Trophoblast cell (in vitro differentiated cells and primary cell): ENCODE measurements around the gene SRPK2.
A peak's percentile ranks its signal among the peaks of the same experiment; 100 is the strongest.

Source experiments
- DNase-seq, 2 donors: peaks; one replicate each; pipeline ENCODE4 v3.0.0-alpha.2; 2016
- H2AFZ ChIP-seq: 2 replicates; pipeline ENCODE4 v1.6.1; 2013; ENCODE audit warnings: low read length, moderate library complexity, mild to moderate bottlenecking; ENCODE audit not compliant: insufficient read depth, poor library complexity
- H2AK5ac ChIP-seq: 2 replicates; pipeline ENCODE4 v1.6.1; 2013; ENCODE audit warnings: mild to moderate bottlenecking, low read length
- H2BK120ac ChIP-seq: 2 replicates; pipeline ENCODE4 v1.6.1; 2013; ENCODE audit warnings: low read length, mild to moderate bottlenecking, moderate library complexity; ENCODE audit not compliant: insufficient read depth, poor library complexity
- H2BK12ac ChIP-seq: 2 replicates; pipeline ENCODE4 v1.6.1; 2013; ENCODE audit warnings: mild to moderate bottlenecking, low read length, moderate library complexity
- H2BK5ac ChIP-seq: 2 replicates; pipeline ENCODE4 v1.6.1; 2013; ENCODE audit warnings: low read length, low read depth, moderate library complexity, mild to moderate bottlenecking; ENCODE audit not compliant: poor library complexity
- H3K14ac ChIP-seq: 2 replicates; pipeline ENCODE4 v1.6.1; 2013; ENCODE audit warnings: mild to moderate bottlenecking, low read length
- H3K18ac ChIP-seq: 2 replicates; pipeline ENCODE4 v1.6.1; 2013; ENCODE audit warnings: mild to moderate bottlenecking, low read length
- H3K23ac ChIP-seq: 2 replicates; pipeline ENCODE4 v1.6.1; 2013; ENCODE audit warnings: low read length
- H3K27ac ChIP-seq: 2 replicates; pipeline ENCODE4 v1.5.1; 2013; ENCODE audit warnings: low read depth, mild to moderate bottlenecking, inconsistent platforms, low read length, moderate library complexity
- H3K27me3 ChIP-seq: 2 replicates; pipeline ENCODE4 v1.6.1; 2013; ENCODE audit warnings: inconsistent platforms, mild to moderate bottlenecking, low read length, moderate library complexity; ENCODE audit not compliant: insufficient read depth
- H3K36me3 ChIP-seq, 2 experiments: 1 replicate in 1 of 2; 2 replicates in 1 of 2; pipeline ENCODE4 v1.6.1; 2013; ENCODE audit warnings: low read length in 2 of 2, mild to moderate bottlenecking in 2 of 2, moderate library complexity in 1 of 2; ENCODE audit not compliant: insufficient read depth in 2 of 2, control insufficient read depth in 1 of 2
- H3K4ac ChIP-seq: 2 replicates; pipeline ENCODE4 v1.6.1; 2013; ENCODE audit warnings: low read depth, mild to moderate bottlenecking, low read length, moderate library complexity
- H3K4me1 ChIP-seq, 2 experiments: 1 replicate in 1 of 2; 2 replicates in 1 of 2; pipeline ENCODE4 v1.6.1; 2013; ENCODE audit warnings: low read length in 2 of 2, mild to moderate bottlenecking in 2 of 2, moderate library complexity in 1 of 2; ENCODE audit not compliant: insufficient read depth in 2 of 2, control insufficient read depth in 1 of 2
- H3K4me2 ChIP-seq: 2 replicates; pipeline ENCODE4 v1.6.1; 2013; ENCODE audit warnings: inconsistent platforms, mild to moderate bottlenecking, low read length, moderate library complexity
- H3K4me3 ChIP-seq: 2 replicates; pipeline ENCODE4 v1.5.1; 2013; ENCODE audit warnings: mild to moderate bottlenecking, low read depth, low read length, inconsistent platforms
- H3K79me1 ChIP-seq: one replicate; pipeline ENCODE4 v1.6.1; 2013; ENCODE audit warnings: low read length
- H3K79me2 ChIP-seq: 2 replicates; pipeline ENCODE4 v1.6.1; 2013; ENCODE audit warnings: low read length, mild to moderate bottlenecking; ENCODE audit not compliant: control insufficient read depth, insufficient read depth, poor library complexity
- H3K9ac ChIP-seq: 2 replicates; pipeline ENCODE4 v1.6.1; 2013; ENCODE audit warnings: mild to moderate bottlenecking, low read length
- H3K9me3 ChIP-seq: 2 replicates; pipeline ENCODE4 v1.6.1; 2013; ENCODE audit warnings: low read depth, mild to moderate bottlenecking, control low read depth, inconsistent platforms, low read length; ENCODE audit not compliant: insufficient read depth
- H4K12ac ChIP-seq: 2 replicates; pipeline ENCODE4 v1.6.1; 2013; ENCODE audit warnings: low read depth, mild to moderate bottlenecking, low read length, moderate library complexity
- H4K8ac ChIP-seq: 2 replicates; pipeline ENCODE4 v1.6.1; 2013; ENCODE audit warnings: low read depth, mild to moderate bottlenecking, low read length, moderate library complexity
- H4K91ac ChIP-seq: one replicate; pipeline ENCODE4 v1.6.1; 2013; ENCODE audit warnings: low read depth, mild to moderate bottlenecking, low read length, moderate library complexity
- WGBS: extraction: QIAGEN DNeasy Blood & Tissue Kit; methylation state at CpG from one replicate; pipeline ENCODE4 v1.1.7; 2013; ENCODE audit warnings: missing lambda C conversion rate; ENCODE audit not compliant: insufficient read length, insufficient coverage; ENCODE audit errors: extremely low coverage; 5-methylcytosine and 5-hydroxymethylcytosine counted together

Gene SRPK2

GRCh38 chr7:105346138-105346537, 42.6 kb downstream of the SRPK2 start:
- Histone ChIP-seq H2BK120ac (no peak overlapping the region), H3K9ac (no peak overlapping the region), H3K4me3 (no peak overlapping the region), H3K4ac (no peak overlapping the region), H3K27ac (no peak overlapping the region), H4K8ac (no peak overlapping the region), H3K79me2 (peaks cover 7% of the 10 kb centered on the region), H4K91ac (no peak overlapping the region), H3K14ac (no peak overlapping the region), H3K23ac (no peak overlapping the region), H4K12ac (no peak overlapping the region), H3K79me1 (no peaks in the 10 kb centered on the region), H2AK5ac (no peak overlapping the region), H3K4me1 (peaks cover 0 to 2% of the 10 kb centered on the region in 2 experiments), H2AFZ (no peak overlapping the region), H3K9me3 (no peaks in the 10 kb centered on the region), H3K27me3 (no peaks in the 10 kb centered on the region), H3K18ac (no peak overlapping the region), H2BK12ac (no peak overlapping the region), H2BK5ac (no peak overlapping the region), H3K36me3 (no peaks in the 10 kb centered on the region), H3K4me2 (no peak overlapping the region)
- no peak for DNase-seq
- WGBS, result no CpG with 5 or more reads among the region's 2 CpGs

- Histone ChIP-seq H2AFZ (no peak overlapping the region), H3K79me2 (peaks cover 7% of the 10 kb centered on the region), H3K4me1 (peaks cover 0 to 2% of the 10 kb centered on the region in 2 experiments), H3K18ac (no peak overlapping the region), H4K8ac (no peak overlapping the region), H2BK12ac (no peak overlapping the region), H3K4me3 (no peak overlapping the region), H3K14ac (no peak overlapping the region), H2BK5ac (no peak overlapping the region), H3K4me2 (no peak overlapping the region), H3K4ac (no peak overlapping the region), H3K27me3 (no peaks in the 10 kb centered on the region), H3K9me3 (no peaks in the 10 kb centered on the region), H3K27ac (no peak overlapping the region), H2AK5ac (no peak overlapping the region), H4K12ac (no peak overlapping the region), H3K23ac (no peak overlapping the region), H3K36me3 (no peaks in the 10 kb centered on the region), H3K9ac (no peak overlapping the region), H2BK120ac (no peak overlapping the region), H4K91ac (no peak overlapping the region), H3K79me1 (no peaks in the 10 kb centered on the region)
- no peak for DNase-seq
- WGBS, result no CpG with 5 or more reads among the region's 3 CpGs
These were observed 43.0 kb downstream of the SRPK2 start for GRCh38 chr7:105345725-105346124.

- Histone ChIP-seq H3K18ac (no peak overlapping the region), H2BK5ac (no peak overlapping the region), H3K36me3 (no peaks in the 10 kb centered on the region), H2AFZ (no peak overlapping the region), H2BK120ac (no peak overlapping the region), H3K4me3 (no peak overlapping the region), H3K14ac (no peak overlapping the region), H3K79me1 (no peaks in the 10 kb centered on the region), H3K4me1 (peaks cover 0 to 2% of the 10 kb centered on the region in 2 experiments), H3K9ac (no peak overlapping the region), H3K27ac (no peak overlapping the region), H3K9me3 (no peaks in the 10 kb centered on the region), H3K79me2 (peaks cover 7% of the 10 kb centered on the region), H4K91ac (no peak overlapping the region), H3K27me3 (no peaks in the 10 kb centered on the region), H4K12ac (no peak overlapping the region), H3K23ac (no peak overlapping the region), H3K4ac (no peak overlapping the region), H2AK5ac (no peak overlapping the region), H4K8ac (no peak overlapping the region), H3K4me2 (no peak overlapping the region), H2BK12ac (no peak overlapping the region)
- DNase-seq, result no peak
- no CpG with 5 or more reads among the region's 3 CpGs for WGBS
These were observed 43.7 kb downstream of the SRPK2 start for GRCh38 chr7:105345003-105345402.

DNA sequence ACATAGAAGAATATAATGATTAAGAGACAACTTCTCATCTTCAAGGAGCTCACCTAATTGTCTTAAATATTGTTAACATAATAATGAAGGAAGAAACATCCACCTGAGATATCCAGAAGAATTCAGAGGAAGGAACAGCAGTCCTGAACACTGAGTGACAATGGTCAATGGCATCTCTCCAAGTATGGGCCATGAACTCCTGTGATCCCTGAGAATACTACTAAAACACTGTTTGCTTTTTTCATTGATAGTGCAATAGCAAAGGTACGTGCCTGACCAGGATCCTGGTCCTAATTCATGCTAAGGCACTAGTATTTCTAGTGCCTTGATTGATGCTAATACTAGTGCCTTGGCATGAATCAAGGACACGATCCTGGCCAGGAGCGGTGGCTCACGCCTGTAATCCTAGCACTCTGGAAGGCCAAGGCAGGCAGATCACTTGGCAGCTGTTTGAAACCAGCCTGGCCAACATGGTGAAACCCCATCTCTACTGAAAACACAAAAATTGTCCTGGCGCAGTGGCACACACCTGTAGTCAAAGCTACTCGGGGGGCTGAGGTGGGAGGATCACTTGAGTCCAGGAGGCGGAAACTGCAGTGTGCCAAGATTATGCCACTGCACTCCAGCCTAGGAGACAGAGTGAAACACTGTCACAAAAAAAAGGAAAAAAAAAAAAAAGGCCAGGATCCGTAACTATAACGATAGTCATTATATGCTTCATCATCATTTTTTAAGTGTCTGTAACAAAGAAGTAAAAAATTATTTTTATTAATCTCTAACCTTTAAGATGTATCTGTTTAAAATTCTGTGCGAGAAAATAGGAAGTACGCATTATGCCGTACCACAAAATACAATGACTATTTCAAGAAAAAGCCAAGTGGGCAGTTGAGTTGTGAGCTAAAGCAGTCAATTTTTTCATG, 49.1 kb downstream of the SRPK2 start:
- H3K4me2 ChIP-seq, result no peak overlapping the region
- H3K4ac ChIP-seq, result no peak overlapping the region
- no peaks in the 10 kb centered on the region for H3K9me3 ChIP-seq
- H3K9ac ChIP-seq, result no peak overlapping the region
- peaks cover 0 to 2% of the 10 kb centered on the region in 2 experiments for H3K4me1 ChIP-seq
- H3K18ac ChIP-seq, result no peak overlapping the region
- no peak overlapping the region for H2BK5ac ChIP-seq
- DNase-seq, result peak in 1 of 2 donors; percentile 60
- H3K27me3 ChIP-seq, result no peaks in the 10 kb centered on the region
- H3K36me3 ChIP-seq, result no peaks in the 10 kb centered on the region
- no peak overlapping the region for H3K4me3 ChIP-seq
- no peak overlapping the region for H4K91ac ChIP-seq
- no peak overlapping the region for H4K12ac ChIP-seq
- no CpG with 5 or more reads among the region's 12 CpGs for WGBS
- H2AFZ ChIP-seq, result no peak overlapping the region
- no peak overlapping the region for H2BK120ac ChIP-seq
- H3K27ac ChIP-seq, result no peak overlapping the region
- no peak overlapping the region for H2AK5ac ChIP-seq
- no peak overlapping the region for H2BK12ac ChIP-seq
- peak overlapping the region; percentile 54 for H3K23ac ChIP-seq
- no peak overlapping the region for H4K8ac ChIP-seq
- peaks cover 3% of the 10 kb centered on the region for H3K79me2 ChIP-seq
- no peak overlapping the region for H3K14ac ChIP-seq
- no peaks in the 10 kb centered on the region for H3K79me1 ChIP-seq
